LNCAP (cell line): ENCODE measurements around the gene TMEM144.

Experiments
- TF ChIP-seq, protein P1 (sequence below): fragments of 450-650 bp; IDR thresholded peaks from 2 replicates; pipeline ENCODE4 v1.5.1; 2017; ENCODE audit warnings: mild to moderate bottlenecking

The TMEM144 gene

DNA sequence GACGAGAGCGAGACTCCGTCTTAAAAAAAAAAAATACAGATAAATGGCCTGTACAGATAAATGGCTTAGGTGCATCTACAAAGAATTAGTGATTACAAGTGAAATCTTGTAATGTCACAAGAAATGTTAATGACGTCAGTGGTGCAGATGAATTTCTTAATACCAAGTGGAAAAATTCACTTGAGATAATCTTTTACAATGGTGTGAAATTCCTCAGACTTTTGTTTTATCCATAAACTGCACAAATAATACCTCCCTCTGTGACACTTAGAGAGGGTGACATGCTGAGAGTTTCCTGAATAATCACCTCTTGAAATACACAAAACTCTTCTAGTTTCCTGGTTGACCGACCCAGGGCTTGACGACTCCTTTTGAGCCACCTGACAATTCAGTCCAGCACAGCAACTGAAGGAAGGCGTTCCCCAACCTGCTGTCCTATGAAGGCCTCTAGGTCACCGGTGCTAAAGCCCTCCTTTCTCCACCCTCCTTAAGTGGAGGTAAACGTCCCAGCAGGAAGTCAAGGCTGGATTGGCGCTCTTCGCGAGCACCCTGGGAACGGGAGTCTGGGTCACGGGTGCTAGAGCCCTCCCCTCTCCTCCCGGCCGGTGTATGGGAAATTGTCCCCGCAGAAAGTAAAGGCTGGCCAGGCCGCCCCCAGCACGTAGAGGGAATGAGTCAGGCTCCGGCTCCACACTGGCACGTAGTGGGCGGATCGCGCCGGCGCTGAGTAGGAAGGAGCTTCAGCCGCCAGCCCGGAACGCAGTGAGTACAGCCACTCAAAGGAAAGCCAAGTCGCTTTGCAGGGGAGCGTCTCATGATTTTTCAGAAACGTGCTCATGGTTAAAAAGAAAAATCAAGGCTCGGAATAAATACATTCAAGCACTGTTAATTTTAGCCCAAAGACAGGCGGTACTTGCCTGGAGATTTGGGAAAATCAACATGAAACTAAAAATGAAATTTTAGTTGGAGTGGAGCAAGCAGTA, at the start of gene TMEM144:
Gene TMEM144, plus strand, starts transcription at position 662 of the 983 bp plus-strand sequence. CDS start 2,182 bp downstream, outside the sequence.
- TF ChIP-seq, protein P1, sequence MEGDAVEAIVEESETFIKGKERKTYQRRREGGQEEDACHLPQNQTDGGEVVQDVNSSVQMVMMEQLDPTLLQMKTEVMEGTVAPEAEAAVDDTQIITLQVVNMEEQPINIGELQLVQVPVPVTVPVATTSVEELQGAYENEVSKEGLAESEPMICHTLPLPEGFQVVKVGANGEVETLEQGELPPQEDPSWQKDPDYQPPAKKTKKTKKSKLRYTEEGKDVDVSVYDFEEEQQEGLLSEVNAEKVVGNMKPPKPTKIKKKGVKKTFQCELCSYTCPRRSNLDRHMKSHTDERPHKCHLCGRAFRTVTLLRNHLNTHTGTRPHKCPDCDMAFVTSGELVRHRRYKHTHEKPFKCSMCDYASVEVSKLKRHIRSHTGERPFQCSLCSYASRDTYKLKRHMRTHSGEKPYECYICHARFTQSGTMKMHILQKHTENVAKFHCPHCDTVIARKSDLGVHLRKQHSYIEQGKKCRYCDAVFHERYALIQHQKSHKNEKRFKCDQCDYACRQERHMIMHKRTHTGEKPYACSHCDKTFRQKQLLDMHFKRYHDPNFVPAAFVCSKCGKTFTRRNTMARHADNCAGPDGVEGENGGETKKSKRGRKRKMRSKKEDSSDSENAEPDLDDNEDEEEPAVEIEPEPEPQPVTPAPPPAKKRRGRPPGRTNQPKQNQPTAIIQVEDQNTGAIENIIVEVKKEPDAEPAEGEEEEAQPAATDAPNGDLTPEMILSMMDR: no peak

DNA sequence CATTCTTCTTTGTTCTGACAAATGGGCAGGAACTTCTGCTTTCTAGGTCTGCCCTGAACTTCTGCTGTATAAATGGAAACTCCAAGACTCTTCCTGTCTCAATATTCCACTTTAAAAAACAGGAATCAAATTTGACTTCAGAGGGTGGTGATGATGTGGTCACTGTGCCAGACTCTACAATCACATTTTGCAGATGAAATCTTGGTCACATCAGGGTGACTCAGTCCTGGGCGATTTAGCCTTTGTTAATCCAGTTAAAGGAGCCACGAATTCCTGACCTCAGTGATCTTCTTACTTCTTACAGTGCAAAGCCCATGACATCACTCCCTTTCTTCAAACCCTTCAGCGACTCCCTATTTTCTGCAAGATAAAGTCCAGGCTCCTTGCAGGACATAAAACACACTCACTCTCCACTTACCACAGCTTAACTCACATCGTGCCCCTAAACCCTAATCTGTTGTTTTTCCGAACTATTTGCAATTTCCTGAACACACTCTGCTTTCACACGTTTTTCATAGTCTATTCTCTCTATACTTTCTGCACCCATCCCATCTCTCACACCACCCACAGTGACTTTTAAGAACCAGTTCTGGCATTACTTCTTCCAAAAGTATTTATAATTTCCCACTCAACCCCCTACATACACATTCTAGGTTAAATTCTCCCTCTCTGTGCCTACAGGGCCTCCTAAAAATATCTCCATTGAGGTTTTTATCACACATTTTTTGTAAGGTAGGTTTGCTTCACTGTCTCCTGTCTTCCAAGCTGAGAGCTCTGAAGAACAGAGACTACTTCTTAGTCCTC, 48.5 kb upstream of the TMEM144 start:
- TF ChIP-seq, protein P1: no peak

DNA sequence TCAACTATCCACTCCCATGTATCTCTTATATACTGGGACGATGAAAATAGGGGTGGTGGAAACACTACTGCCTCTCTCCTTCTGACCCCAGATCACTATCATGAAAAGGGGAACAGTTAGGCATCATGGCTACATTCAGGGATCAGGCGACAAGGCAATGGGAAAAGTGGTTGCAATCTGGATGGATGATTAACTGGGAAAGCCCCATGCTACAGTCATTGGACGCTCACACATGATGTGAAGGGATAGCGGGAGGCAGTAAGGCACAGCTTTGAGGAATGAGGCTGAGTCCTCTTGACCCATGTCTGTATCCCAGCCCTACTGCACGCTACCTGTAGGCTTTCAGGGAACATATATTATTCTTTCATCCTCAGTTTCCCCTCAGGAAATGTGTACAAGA, 47.7 kb upstream of the TMEM144 start:
- TF ChIP-seq, protein P1: no peak

DNA sequence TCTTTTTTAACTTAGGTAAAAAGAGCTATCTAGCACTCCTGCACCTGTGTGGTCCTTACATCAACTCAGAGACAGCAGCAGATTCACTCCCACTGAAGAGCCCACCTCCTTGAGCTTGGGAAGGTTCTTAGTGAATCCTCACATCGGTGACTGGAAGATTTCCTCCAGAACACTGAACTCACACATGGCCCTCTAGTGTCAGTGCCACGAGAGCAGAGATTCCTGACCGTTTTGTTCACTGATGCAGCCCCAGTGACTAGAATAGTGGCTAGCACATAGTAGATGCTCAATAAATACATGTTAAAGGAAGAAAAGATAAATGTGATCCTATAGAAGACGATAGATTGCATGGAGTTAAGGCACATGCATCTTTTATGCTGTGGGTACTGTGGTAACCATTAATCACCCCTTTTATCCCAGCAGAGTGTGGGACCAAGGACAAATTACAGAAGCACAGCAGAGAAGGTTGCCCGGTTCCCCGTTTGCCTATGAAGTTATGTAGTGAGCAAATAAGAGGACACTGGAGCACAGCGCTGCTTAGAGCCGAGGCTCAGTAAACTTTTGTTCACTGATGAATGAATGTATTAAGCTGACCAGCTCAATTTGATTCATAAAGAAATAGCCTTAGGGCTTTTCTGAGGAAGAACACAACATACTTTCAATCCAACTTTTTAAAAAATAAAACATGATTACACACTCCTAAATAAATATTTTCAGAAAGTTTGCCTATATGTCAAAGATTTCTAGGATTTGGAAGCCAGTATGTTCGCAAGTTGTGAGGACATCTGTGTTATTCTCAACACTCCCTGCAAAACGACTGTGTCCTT, 46.1 kb upstream of the TMEM144 start:
- TF ChIP-seq, protein P1: no peak

DNA sequence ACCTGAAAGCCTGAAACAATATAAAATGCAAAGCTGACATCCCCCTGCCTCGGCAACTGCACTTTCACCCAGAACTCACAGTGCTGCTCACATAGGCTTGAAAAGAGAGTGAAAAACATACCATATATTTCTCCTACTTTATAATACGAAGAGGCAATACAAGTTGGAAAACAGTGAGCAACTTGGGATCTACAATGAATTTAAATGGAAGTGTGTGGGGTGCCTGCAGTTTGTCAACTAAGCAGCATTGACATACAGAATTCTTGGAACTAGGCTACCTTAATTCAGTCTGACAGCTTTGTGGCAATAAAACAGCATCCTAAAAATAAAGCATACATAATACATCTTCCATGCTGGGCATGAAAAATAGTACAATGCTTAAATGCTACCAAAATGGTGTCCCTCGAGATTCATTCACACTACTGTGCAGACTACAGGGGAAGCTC, 45.5 kb upstream of the TMEM144 start:
- TF ChIP-seq, protein P1: no peak

DNA sequence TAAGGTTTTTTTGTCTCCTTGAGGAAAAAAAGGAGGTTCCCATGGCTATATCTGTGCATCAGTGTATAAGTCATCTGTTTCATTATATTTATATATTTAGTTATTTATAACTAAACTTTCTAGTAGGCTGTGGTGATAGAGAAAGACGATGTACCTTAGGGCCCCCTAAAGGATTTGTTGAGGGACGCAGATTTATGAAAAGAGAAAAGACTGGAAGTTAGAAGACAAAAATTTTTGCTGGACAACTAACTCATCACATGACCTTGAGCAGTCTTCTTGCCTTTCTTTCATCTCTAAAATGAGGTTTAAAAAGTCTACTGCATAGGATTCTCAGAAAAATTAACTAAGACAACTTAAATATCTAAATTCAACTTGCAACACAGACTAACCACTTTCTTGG, 43.6 kb upstream of the TMEM144 start:
- TF ChIP-seq, protein P1: no peak

DNA sequence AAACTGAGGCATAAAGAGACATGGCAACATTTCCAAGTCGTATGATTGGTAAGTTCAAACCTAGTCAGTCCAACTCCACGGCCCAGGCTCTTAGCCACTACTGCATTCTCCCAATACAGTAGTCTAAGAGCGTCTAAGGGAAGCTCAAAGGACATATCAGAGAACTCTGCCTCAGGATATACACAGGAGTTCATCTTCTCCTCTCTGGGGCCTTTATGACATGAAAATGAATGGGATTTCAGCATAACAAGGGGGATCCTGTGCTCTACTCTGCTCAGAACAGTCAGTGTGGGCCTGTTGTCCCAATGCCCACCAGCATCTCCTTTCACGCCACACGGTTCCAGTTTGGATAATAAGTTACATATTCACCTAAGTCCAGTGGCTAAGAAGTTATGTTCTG, 41.7 kb upstream of the TMEM144 start:
- TF ChIP-seq, protein P1: no peak
